Measurements from ENCODE around the gene TPO.

The TPO gene

DNA sequence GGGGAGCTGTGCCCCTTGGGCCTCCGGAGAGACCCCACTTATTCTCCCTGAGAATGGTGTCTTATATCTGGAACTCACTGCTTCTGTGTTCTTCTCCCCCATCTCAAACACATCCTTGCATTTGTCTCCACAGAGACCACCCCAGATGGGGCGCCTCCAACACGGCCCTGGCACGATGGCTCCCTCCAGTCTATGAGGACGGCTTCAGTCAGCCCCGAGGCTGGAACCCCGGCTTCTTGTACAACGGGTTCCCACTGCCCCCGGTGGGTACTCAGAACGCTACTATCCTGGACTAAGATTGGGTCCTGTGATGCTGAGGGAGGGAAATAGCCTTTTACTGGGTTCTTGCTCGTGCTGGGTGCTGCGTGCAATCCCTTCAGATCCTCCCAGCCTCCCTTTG is 40.3 kb downstream of the TPO start:
- FAIRE-seq, result no peak

DNA sequence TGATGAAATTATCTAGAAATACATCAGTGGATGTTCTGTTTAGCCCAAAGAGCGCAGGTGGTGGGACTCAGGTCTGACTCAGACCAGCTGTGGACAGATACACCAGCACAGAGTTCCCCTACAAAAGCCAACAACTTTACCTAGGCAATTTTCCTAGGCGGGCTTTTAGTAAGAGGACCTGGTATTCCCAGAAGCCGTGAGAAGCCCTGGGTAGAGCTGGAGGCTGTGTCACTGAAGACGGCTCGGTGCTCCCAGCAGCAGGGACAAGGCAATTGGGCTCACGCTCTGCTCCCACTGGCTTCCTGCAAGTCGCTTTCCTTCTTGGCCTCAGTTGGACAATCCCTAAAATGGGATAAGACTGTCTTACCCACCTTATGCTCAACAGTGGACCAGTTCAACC is 41.1 kb downstream of the TPO start:
- no peak for FAIRE-seq

DNA sequence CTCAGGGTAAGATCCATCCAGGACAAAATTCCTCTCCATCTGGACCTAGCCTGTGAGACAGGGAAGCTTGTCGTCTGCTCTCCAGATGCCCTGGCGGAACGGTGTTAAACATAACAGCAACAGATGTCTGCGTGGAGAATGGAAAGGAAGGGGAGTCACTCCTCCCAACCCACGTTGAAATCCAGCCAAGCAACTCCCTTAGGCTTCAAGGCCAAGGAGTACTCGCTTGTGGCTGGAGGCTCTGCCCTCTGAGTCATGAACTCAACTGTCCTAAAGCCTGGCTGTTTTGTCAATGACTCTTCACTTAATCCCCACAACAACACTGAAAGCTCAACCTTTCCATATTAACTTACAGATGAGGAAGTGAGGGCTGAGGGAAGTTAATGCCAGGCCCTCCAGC is 42.2 kb downstream of the TPO start:
- no peak for FAIRE-seq

DNA sequence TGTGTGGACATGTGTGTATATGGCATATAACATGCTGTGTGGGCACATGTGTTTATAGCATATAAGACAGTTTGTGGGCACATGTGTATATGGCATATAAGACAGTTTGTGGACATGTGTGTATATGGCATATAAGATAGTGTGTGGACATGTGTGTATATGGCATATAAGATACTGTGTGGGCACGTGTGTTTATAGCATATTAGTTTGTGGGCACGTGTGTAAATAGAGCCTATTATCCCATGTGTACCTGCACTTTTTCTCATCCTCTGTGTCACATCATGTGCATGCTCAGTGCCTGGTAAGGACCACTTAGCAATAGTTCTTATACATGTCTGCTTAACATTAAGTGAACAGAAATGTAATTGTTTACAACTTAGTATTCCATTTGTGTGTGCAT is 45.2 kb downstream of the TPO start:
- no peak for FAIRE-seq

DNA sequence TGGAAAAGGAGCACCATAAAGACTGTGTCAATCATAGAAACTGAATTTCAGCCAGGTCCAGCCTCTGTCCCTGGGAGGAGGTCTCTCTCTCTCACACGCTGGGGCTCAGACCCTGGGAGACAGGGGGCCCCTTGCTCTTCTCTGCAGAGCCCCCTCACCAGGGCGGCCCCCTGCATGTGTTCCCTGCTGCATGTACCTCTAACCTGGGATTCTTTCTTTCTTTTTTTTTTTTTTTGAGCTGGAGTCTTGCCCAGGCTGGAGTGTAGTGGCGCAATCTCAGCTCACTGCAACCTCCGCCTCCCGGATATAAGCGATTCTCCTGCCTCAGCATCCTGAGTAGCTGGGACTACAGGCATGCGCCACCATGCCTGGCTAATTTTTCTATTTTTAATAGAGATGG is 46.5 kb downstream of the TPO start:
- FAIRE-seq, result no peak

DNA sequence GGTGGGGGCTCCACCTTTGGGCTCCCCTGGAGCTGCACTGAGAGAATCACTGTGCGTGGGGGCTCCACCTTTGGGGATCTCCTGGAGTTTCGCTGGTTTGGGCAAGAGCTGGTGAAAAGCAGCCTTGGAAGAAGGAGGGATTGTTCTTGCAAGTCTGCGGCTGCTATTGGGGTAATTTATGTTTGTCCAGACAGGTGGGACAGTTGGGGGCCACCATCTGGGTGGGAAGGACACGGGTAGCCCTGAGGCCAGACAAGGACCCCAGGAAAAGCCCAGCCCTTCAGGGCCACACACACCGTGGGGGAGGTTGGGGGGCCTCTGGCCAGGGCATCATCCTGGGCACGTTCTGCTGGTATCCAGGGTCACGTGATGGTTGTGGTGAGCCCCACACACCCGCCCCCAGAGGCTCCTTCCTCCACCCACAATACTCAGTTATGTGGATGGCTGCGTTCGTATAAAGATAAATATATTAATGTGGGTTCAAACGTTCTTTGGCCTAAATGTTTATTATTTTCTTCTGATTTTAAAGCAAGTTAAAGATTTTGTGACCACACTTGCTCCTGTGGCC is 47.7 kb downstream of the TPO start:
- FAIRE-seq, result no peak

DNA sequence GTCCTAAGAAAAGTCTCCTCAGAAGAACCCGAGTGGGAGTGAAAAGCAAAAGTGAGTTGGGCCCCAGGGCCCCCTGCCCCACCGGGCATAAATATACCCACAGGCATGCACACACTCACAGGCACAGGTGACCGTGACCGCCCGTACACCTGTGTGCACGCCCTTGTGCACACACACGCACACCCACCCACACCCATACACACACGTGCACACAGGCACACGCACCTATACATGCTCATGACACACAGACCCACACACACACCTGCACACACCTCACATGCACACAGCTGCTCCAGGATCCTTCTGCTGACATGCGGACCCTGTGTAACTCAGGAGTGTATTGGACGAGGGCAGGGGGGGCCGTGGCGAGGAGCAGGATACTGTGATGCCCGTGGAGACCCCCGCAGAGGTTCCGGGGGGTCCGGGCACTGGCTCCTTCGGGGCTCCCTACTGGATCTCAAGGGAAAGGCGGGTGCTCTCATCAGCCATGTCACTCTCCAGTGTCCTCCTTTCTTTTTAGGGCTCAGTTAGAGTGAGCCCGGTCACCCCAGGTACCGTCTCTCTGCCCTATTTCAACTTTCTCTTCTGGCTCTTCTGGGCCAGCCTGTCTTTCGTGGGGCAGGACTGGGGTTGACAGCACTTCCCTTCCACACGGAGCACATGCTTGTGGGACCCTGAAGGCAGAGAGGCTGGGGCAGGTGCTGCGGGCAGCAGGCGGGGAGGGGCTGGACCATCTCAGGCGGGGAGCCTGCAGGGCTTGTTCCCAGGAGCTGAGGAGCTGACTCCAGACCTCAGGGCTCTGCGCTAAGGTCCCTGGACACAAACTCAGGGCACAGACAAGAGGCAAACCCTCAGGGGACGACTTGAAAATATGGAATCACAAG is 48.5 kb downstream of the TPO start:
- FAIRE-seq, result no peak

DNA sequence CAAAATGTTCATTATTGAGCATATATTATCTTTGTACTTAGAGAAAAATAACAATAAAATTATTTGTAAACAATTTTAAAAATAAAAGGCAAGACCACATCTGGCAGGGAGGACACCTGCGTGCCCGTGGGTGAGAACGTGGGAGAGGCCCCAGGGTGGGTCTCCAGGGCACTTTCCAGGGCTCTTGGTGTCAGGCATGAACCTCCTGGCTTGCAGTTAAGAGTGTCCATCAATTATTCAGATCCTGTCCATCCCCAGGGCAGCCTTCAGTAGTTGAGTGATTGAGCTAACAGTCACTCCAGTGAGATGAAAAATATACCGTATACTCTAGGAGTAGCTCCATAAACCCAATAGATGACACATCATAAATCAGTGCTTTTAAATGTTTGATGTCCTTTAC is 49.7 kb downstream of the TPO start:
- FAIRE-seq, result no peak

DNA sequence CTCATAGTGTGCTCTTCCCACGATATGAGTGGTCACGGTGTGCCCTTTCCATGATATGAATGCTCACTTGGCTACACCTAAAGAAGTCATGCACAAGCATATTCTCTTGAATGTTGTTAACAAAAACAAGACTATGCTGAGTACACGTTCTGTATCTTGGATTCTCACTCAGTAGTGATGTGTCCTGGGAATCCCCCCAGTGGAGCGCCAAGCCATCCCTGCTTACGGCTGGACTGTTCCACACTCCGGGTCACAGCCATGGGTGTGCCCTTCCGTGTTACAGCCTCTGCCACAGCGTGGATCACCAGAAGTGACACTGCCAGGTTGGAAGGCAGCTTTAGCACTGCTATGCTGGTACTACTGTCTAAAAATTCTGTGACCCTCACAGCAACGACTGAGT is 59.1 kb downstream of the TPO start:
- FAIRE-seq, result no peak

DNA sequence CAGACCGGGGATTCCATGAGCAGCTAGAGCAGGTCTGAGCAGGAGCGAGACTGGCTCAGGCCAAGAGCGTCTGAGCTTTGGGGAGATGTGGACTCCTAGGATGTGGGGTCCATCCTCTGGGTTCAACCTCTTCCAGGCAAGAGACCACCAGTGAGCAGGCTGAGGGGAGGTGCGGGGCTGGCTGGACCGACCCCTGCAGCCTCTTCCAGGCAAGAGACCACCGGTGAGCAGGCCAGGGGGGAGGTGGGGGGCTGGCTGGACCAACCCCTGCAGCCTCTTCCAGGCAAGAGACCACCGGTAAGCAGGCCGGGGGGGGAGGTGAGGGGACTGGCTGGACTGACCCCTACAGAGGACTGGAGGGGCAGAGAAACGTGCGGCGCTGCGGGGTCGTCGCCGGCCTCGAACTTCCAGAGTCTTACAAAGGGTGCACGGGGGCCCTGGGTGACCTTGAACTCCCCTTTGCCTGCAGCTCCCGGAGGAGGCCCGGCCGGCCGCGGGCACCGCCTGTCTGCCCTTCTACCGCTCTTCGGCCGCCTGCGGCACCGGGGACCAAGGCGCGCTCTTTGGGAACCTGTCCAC is 63.4 kb downstream of the TPO start:
- FAIRE-seq, result no peak

DNA sequence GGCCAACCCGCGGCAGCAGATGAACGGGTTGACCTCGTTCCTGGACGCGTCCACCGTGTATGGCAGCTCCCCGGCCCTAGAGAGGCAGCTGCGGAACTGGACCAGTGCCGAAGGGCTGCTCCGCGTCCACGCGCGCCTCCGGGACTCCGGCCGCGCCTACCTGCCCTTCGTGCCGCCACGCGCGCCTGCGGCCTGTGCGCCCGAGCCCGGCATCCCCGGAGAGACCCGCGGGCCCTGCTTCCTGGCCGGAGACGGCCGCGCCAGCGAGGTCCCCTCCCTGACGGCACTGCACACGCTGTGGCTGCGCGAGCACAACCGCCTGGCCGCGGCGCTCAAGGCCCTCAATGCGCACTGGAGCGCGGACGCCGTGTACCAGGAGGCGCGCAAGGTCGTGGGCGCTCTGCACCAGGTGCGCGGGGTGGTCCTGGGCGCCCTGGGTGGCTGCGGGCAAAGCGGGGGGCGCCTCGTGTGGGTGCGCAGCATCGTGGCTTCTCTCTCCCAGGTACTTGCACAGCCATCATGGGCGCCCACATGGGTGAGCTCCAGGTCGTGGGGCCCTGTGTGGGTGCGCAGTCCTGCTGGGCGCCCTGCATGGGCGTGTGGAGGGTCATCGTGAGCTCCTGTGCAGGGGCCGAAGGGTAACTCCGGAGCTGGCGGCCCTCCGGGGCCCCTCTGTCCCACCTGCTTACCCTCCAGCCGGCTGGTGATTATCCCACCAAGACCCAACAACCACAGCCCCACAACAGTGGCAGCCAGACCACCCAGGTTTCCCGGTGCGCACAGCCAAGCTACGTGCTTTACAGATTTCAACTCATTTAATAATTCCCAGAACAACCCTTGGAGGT is 64.2 kb downstream of the TPO start:
- FAIRE-seq, result no peak

DNA sequence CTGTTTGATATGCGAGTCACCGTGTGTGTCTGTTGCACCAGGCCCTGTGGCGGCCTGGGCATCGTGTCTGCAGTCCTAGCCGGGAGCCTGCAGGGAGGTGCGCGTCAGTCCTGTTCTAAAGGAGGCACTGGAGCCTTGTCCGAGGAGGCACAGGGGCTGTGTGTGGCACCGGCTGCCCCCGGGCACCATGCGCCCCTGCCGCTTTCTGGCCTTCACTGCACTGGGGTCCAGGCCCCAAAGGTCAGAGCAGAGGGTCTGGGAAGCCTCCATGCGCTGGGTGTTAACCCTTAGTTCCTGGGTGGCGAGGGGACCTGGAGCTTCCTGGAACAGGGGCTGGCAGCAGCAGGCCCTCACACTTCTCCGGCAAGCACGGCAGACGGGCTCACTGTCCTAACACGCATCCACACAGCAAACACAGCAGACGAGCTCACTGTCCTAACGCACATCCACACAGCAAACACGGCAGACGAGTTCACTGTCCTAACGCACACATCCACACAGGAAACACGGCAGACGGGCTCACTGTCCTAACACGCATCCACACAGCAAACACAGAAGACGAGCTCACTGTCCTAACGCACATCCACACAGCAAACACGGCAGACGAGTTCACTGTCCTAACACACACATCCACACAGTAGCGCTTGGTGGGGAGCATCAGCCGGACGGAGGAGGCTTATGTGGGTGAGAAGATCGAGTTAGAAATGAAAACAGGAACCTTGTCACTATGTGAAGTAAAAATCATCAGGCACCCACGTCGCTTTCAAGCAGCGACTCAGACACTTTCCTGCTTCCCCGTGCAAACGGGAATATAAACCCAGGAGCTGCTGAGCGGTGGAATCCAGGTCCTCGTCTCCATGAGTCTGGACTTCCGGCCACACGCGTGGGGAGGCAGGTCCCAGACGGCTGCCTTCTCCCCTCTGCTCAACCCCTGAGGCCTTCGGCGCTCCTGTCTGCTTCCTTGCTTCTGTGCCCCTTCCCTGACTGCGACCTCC is 65.3 kb downstream of the TPO start:
- FAIRE-seq, result no peak

DNA sequence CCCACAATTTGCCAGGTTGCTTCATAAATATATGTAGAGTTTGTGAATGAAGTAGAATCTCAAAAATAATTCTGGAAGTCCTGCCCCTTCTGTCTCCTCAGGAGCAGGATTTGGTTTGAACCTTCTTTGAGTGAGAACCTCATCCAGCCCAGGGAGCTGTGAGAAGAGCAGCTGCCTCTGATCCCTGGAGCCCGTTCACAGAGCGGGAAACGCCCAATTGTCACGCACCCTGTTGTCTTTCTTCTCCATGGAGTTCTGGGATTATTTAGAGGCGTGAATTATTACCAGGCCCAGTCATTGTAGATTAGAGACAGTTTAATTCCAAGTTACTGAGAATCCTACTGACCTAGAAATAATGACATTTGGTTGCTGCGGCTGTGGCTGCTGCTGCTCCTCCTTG is 66.1 kb downstream of the TPO start:
- no peak for FAIRE-seq

DNA sequence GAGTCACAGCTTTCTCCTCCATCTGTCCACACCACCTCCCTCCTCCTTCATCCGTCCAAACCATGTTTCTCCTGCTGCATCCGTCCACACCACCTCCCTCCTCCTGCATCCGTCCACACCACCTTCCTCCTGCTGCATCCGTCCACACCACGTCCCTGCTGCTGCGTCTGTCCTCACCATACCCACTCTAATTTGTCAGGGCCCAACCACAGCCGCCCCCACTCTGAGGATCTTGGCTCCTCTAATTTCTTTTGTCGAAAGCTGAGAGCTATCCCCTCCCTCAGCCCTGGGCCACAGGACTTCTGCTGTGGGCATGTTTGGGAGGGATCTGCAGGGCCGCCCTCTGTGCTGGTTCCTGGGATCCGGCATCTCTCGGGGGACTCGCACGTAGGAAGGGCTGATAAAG is 67.4 kb downstream of the TPO start:
- no peak for FAIRE-seq

DNA sequence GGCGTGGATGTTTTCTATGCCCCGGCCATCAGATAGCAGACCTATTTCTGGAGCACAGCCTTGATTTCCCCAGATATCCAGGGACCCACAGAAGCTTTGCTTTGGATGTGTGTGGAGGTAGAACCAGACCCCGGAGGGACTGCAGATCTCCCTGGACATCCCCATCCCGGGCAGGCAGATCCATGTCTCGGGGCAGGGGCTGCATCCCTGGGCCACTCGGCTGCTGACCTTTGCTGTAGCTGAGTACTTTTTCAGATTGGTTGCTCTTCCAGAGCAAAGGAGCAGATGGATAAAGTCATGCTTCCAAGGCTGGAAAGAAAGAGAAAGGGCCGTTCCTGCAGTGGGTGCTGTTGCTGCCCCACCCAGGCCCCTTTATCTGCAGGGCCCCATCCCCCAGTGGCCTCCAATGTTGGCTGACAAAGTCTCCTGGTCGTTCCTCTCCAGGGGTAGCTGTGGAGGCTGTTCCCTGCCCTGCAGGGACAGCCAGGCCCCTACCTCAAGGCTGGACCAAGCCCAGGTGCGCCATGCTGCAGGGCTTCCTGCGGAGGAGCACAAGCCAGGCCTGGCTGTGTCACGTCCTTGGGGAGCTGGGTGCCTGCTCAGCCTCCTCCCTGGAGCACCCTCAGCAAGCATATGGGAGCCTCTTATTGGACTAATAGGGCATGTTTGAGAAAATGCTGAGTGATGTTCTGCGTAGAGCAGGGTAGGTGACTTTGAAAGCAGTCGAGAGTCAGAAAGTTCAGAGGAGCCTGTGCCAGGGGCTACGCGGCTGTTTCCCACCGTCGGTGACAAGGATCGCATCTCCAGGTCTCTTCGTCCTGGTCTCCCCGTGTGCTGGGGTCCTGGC is 68.4 kb downstream of the TPO start:
- FAIRE-seq, result no peak

DNA sequence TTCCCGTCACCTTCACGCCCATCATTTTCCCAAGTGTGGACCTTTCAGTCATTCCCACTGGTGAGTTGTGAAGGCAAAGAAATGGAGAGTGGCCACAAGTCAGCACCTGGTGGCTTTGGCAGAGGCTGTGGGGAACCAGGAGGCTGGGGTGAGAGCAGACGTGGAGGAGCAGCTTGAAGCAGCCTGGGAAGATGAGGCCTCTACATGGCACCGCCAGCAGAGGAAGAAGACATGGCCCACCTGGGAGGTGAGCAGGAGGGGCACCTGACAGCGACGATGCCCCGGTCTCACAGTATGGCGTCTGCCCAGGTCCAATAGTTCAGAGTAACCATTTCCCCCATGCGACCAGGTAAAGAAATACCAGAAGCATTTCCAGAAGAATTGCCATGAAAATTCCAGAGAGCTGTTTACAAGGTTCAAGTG is 69.0 kb downstream of the TPO start:
- no peak for FAIRE-seq

DNA sequence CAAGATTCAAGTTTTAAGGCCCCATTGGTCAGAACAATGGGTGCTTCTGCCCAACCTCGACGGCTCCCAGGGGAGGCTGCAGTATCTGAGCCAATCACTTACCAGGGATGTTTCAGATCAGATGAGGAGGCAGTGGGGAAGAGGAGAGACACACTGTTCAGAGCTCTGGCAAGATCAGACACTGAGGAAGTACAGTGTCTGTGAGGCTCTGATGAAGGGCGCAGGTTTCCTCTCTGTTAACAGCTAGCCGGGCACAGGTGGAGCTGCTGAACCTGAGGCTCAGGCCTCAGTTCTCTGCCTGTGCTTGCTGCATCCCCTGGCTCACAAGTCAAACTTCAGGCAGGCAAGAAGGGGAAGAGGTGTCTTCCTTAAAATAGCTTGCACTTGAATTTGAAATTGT is 69.7 kb downstream of the TPO start:
- FAIRE-seq, result no peak

DNA sequence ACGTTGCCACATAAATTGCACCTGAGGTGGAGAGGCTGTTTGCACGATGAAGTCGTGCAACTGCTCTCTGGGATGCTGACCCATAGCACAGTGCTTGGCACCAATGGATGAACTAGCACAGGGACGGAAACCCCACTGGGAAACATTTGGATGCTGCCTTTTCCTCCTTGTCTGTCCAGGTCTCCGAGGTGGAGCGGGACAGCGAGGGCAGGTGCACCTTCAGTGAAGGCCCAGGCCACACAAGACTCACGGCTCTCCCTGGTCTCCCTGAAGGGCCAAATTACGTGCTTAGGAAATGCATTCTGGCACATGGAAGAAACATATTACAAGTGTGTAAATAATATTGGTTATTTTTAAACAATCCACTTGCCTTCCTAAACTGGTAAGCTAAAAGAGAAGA is 70.3 kb downstream of the TPO start:
- no peak for FAIRE-seq

DNA sequence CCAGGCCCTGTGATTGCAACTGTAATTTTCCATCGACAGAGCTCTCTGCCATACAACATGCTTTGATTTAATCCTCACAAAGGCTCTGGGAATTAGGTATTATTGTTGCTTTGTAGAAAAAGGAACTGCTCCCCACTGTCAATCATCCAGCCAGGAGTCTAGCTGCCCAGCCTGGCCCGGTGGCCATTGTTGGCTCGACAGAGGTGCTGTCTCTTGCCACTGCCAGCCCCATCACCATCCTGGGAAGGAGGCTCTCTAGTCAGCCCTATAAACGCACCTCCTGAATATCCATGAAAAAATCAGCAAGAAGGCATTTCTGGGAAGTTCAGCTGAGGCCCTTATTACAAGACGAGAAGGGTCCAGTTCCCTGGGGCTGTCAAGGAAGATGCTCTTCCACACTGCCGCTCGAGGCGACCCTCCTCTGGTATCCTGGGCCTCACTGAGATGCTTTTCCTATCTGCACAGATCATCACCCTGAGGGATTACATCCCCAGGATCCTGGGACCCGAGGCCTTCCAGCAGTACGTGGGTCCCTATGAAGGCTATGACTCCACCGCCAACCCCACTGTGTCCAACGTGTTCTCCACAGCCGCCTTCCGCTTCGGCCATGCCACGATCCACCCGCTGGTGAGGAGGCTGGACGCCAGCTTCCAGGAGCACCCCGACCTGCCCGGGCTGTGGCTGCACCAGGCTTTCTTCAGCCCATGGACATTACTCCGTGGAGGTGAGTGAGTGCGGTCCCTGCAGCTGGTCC is 71.0 kb downstream of the TPO start:
- FAIRE-seq, result no peak

DNA sequence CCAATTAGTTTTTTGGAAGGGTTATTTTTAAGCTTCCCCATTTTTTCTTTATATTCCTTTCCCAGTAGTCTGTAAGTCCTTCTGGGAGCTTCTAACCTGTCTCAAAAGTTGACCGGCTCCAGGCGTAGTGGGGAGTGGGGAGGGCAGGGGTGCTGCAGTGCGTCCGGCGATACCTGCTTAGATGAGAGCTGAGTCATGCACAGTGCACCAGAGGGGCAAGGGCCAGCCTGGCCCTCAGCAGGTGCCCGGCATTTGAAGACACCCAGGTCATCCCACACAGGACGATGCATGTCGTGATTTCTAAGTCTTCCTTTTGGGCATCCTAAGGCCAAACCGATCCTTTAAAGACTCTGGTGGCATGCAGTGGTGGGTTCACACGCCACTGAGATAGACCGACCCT is 73.4 kb downstream of the TPO start:
- no peak for FAIRE-seq

DNA sequence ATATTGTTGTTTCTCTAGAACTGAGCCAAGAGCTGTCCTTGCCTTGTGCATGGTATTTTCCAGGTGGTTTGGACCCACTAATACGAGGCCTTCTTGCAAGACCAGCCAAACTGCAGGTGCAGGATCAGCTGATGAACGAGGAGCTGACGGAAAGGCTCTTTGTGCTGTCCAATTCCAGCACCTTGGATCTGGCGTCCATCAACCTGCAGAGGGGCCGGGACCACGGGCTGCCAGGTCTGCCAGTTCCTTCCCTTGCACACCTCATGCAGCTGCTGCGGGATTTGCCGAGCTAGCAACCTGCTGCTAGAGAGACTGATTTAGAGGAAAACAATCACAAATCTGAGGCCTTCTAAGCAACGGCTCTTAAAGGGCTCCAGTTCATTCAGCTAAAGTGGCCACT is 74.5 kb downstream of the TPO start:
- no peak for FAIRE-seq

Data from G401.6 (cell line).